Epithelial cell of esophagus (primary cell): ENCODE results near the gene MPZL3.

Experiments
- DNase-seq: peaks from one replicate; pipeline ENCODE4 v3.0.0; 2010; ENCODE audit warnings: low read depth
- H3K4me3 ChIP-seq: 2 replicates; pipeline ENCODE4 v1.5.1; 2011; ENCODE audit warnings: mild to moderate bottlenecking, low read length, control low read depth
- CTCF ChIP-seq: IDR thresholded peaks from 2 replicates; pipeline ENCODE4 v1.5.1; 2011; ENCODE audit warnings: low read depth, mild to moderate bottlenecking, low read length, control low read depth, inconsistent platforms; ENCODE audit not compliant: insufficient read depth; ENCODE audit errors: missing control alignments

MPZL3 gene

GRCh38 chr11:118201966-118202365, 50.2 kb downstream of the MPZL3 start:
- H3K4me3 ChIP-seq, result no peak overlapping the region
- TF ChIP-seq CTCF, result no peak
- no peak for DNase-seq

- no peak for TF ChIP-seq CTCF
- H3K4me3 ChIP-seq, result no peak overlapping the region
- DNase-seq, result no peak
These were observed 51.1 kb downstream of the MPZL3 start for GRCh38 chr11:118200901-118201680.

- no peak for DNase-seq
- no peak for TF ChIP-seq CTCF
- no peak overlapping the region for H3K4me3 ChIP-seq
These were observed 51.7 kb downstream of the MPZL3 start for GRCh38 chr11:118200497-118200896.

GRCh38 chr11:118199135-118199534, 53.0 kb downstream of the MPZL3 start:
- no peak for TF ChIP-seq CTCF
- no peak overlapping the region for H3K4me3 ChIP-seq
- no peak for DNase-seq

- H3K4me3 ChIP-seq, result no peak overlapping the region
- TF ChIP-seq CTCF, result peak; percentile 91
- DNase-seq, result peak; percentile 72
These were observed 53.8 kb downstream of the MPZL3 start for GRCh38 chr11:118198370-118198769.

GRCh38 chr11:118194835-118195627, 57.1 kb downstream of the MPZL3 start:
- no peak for TF ChIP-seq CTCF
- no peak overlapping the region for H3K4me3 ChIP-seq
- DNase-seq, result peak; percentile 98
